AML-193 (cell line): ENCODE measurements around the gene ADAMTS17.
A peak's percentile ranks its signal among the peaks of the same experiment; 100 is the strongest.
"Not testable (repeated sequence)": the region's sequence is repeated elsewhere in the genome, so short reads cannot be mapped to it uniquely, and the experiment has no call there.

Experiments
- DNase-seq, 2 experiments: peaks; one replicate each; lab custom pipeline; 2025; lab: John Stamatoyannopoulos, UW

ADAMTS17 gene

DNA sequence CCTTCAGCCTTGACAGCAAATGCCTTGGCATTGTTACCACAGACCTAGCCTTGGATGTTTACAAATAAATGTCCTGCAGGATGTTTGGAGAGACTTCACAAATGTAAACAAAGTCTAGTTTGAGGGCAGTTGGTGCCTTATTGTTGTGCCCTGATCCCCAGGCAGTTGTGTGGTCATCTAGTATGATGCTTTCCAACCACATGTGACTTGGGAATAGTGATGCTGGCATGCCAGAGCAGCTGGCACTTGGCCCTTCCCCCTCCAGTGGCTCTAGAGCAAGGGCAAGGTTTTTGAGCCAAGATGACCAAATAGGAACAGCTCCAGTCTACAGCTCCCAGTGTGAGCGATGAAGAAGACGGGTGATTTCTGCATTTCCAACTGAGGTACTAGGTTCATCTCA, 258.2 kb downstream of the ADAMTS17 start:
- no peak for DNase-seq

DNA sequence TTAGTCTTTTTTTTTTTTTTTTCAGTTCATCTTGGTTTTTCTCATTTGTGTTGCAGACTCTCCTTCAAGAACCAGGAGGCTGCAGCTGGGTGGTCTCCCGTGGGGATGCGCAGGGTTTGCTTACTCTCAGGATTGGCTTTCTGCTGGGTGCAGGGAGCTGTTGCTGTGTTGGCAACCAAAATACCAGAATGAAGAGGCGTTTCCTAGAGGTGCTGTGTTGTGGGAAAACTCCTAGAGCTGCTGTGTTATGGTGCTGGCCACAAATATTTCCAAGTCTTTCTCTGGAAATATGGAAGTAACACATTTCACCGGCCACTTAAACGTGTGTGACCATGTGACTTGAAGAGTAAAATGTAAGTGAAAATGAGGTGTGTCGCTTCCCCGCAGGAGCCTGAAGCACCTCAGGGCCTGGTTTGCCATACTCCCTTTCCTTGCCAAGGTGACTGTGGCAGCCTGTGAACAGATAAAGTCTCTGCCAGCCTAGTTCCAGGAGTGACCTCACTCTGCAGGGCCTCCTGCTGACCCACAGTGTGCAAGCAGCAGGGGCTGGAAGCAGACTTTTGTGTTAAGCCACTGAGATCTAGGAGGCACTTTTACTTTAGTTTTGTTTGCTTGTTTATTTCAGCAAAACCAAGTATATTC, 258.9 kb downstream of the ADAMTS17 start:
- no peak for DNase-seq

DNA sequence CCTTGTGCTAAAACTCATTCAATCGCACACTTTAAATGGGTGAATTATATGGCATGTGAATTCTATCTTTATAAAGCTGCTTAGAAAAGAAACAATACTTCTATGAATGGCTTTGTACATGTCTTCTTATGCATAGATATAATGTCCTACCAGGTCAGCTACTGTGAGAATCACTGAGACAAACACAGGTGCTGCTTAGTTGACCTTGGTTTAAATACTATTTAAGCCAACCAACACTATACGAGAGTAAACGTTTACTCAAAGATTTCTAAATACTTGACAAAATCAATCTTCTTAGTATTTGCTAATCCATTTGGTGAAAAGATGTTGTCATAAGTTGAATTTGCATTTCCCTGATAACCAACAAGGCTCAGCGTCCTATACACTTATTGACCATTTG, 260.3 kb downstream of the ADAMTS17 start:
- DNase-seq = no peak

DNA sequence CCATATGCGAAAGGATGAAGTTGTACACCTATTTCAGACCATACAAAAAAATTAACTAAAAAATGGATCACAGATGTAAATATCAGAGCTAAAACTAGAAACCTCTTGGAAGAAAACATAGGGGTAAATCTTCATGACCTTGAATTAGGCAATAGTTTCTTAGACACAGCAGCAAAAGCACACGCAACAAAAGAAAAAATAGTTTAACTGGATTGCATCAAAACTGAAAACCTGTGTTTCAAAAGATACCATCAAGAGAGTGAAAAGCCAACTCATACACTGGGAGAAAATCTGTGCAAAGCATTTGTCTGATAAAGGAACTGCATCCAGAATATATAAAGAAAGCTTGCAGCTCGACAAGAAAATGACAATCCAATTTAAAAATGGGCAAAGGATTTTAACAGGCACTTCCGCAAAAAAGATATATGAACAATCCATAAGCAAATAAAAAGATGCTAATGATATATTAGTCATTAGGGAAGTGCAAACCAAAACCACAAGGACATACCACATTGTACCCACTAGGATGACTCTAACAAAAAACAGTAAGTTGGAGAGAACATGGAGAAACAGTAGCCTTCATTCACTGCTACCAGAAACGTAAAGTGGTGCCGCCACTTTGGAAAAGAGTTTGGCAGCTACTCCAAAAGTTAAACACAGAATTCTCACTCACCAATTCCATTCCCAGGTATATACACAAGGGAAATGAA, 263.1 kb downstream of the ADAMTS17 start:
- DNase-seq = peak; percentile 4 to 32

DNA sequence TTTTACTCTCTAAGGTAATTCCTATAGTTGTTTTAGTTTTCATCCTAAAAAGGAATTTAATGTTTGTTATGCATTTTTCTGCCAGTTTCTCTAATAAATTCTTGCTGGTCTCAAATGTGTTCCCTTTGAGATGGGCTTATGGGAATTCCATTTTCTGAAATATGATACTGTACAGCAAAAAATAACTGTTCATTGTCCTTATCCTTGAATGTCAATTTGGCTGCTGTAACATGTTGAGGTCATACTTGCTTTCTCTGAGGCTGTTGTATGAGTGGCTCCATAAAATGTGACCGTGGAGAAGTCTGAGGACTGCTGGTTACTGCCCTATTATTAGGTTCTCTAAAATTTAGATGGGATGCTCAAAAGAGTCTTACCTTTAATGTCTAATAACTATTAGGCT, 266.5 kb downstream of the ADAMTS17 start:
- no peak for DNase-seq

DNA sequence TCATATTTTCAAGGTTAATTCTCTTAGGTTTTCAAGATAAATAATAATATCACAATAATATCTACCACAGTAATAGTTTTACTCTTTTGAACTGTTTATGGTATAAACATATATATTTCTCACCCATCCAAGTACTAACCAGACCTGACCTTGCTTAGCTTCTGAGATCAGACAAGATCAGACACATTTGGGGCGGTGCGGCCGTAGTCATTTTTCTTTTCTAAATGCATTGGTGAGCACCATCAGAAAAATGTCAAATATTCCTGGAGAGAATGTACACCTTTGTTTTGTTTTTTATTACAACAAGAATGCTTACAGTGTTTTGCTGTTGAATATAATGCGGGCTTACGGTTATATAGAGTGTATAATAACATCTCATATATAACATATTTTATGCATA, 267.8 kb downstream of the ADAMTS17 start:
- DNase-seq = no peak

DNA sequence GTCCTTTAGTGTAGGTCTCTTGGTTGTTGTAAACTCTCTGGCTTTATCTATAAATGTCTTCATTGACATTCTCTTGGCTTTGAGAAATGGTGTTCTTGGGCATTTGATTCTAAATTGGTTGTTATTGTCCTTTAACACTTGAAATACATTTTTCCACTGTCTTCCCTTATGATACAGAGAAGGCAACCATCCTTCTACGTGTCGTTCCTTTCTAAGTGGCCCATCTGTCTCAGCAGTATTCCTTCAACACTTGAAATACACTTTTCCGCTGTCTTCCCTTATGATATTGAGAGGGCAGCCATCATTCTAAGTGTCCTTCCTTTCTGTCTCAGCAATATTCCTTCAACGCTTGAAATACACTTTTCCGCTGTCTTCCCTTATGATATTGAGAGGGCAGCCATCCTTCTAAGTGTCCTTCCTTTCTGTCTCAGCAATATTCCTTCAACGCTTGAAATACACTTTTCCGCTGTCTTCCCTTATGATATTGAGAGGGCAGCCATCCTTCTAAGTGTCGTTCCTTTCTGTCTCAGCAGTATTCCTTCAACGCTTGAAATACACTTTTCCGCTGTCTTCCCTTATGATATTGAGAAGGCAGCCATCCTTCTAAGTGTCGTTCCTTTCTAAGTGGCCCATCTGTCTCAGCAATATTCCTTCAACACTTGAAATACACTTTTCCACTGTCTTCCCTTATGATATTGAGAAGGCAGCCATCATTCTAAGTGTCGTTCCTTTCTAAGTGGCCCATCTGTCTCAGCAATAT, 275.1 kb downstream of the ADAMTS17 start:
- not testable (repeated sequence) for DNase-seq

DNA sequence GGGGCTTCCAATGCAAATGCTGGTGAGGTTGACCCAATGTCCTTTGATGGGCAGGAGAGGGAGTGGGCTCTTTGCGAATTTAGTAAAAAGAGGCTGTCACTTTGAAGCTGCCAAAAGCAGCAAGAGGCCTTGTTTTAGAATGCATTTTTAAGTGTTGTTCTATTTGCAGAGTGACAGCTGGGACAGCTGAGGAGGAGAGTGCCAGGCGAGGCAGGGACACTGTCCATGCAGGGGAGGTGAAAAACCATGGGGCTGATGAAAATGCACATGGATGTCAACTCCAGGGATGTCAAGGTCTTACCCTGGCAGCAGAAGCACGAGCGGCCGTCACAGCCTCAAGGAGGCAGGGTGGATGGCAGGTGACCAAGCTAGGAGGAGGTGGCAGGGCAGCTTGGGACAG, 279.8 kb downstream of the ADAMTS17 start:
- no peak for DNase-seq

DNA sequence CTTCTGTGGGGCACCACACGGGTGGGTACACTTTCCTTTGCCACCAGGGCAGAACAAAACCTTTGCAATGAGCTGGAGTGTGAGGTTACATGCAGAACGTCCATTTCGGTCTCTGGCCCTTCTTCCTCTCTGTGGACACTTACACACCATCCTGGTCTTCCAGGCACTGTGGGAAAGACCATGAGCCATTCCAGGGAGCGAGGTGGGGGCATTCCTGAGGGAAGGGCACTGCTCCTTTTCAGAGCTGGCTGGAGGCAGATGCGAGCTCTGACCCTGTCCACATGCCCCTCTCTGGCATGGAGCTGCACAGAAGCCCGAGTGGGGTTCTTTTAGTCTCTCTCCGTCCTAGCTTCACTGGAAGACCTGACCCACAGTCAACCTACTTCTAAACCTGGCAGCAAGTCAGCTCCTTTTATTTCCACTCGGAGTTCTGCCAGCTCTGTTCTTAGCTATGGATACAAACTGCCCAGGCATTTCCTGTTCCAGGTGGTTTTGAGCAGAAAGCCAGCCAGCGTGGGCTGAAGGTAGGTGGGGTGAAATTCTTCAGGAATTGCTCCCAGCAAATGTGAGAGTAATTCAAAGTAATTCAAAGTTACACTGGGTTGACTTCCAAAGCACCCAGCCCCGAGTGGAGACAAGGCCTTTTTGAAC, 281.4 kb downstream of the ADAMTS17 start:
- DNase-seq = no peak

DNA sequence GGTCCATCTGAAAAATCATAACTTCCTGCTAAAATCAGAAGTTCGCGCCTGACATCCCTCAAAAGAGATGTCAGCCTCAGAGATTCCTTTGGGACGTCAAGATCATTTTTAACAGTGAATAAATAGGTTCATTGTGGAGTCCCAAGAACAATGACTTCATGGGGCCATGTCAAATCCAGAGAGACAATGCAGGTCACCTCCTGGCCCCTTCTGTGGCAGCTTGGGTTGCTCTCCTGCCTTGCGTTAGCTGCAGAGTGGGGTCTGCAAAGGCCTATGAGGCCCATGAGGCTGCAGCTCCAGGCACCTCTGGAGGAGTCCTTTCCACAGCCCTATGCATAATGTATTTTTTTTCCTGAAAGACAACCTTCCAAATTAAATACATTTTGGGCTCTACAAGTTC, 282.3 kb downstream of the ADAMTS17 start:
- no peak for DNase-seq

DNA sequence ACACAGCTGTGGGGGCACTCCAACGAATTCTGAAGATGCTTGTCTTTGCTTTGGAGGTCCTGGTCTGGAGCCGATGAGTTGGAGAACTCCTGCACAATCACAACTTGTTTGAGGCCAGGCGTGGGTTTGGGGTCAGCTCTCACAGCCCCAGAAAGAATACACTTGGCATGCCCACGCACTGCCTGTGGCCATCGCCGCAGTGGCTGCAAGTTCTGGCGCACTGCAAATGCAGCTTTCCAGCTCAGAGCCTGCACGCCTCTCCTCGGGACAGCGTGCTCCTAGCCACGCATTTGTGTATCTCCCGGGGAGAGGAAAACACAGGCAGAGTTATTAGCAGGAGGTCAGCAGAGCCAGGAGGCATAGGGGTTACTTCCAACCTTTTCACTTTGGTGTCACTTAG, 282.7 kb downstream of the ADAMTS17 start:
- DNase-seq = no peak

DNA sequence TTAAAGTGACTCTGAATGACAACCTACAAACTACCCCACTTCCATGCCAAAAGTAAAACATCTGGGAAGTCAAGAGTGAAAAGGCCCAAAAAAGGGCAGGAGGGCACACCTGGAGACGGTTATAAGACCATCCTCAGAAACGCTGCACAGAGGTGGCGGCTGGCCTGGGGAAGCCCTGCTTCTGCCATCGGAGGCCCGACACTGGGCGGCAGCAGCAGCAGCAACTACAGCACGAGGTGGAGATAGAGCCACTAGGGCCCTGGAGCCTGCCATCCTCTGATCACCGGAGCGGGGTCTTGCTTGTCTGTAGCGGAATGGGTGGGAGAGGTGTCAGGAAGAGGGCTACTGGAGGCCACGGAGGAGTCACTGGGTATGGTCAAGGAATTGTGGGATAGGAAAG, 283.3 kb downstream of the ADAMTS17 start:
- DNase-seq = no peak

DNA sequence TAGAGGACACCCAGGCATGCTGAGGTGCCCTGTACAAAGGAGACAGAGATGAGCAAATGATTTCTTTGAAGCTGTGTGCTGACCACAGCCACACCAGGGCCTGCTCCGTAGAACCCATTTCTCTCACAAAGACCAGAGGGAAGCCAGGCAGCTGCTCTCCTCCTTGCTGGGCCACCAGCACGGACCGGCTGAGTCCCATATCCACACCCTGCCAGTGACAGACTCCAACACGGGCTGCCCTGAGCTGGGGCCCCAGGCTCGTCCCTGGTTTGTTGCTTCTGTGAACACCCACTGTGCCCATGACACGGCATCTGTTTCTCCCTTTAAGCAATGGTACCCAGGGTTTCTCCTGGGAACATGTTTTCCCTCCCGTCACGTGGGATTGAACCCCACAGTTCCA, 284.5 kb downstream of the ADAMTS17 start:
- DNase-seq = no peak

DNA sequence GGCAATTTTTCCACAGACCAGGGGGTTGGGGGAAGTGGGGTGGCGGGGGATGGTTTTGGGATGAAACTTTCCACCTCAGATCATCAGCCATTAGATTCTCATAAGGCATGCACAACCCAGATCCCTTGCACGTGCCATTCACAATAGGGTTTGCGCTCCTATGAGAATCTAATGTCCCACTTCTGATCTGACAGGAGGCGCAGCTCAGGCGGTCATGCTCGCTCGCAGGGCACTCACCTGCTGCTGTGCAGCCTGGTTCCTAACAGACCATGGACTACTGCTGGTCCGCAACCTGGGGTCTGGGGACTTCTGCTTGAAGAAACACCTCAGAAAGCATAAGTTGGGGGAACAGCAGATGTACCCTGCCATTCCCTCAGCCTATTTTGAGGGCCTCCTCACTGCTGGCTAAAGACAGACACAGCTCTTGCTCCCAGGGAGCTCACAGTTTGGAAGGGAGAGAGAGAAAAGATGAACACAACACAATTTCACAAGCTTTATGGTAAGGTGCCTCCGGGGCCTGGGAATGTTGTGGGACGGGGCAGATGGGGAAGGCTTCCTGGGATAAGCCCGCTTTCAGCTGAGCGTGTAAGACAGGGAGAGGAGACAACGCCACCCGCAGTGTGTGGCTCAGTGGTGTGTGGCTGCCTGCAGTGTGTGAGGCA, 285.2 kb downstream of the ADAMTS17 start:
- no peak for DNase-seq

DNA sequence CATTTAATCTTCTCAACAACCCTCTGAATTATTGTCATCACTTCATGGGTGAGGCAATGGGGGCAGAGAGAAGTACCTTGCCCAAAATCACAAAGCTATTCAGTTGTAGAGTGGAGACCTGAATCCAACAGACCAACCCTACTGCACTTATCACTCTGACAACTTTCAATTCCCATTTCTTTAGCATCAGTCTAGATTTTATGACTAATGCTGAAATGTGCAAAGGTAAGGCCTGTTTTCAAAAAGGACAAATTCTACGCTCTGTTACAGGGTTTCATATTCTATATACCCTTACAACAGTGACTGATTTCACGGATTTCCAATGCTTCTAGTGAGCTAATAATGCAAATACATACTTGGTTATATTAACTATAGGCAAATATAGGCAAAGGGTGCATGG, 286.0 kb downstream of the ADAMTS17 start:
- DNase-seq = no peak

DNA sequence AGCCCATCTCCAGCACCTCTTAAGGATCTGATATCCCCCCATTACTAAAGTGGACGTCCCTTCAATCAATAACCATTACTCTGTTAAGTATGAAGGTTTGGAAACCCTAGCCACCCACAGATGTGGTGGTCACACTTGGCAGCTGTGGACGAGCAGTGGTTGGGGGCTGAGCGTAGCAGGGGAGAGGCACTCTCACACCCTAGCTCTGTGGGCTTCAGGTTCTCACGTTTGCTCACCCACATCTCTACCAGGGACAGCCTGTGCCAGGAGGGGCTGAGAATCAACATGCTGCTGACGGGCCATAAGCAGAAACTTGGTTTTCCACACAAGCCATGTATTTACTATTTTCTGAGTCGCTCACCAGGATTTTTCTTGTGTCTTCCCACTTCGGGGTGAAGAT, 287.2 kb downstream of the ADAMTS17 start:
- no peak for DNase-seq

DNA sequence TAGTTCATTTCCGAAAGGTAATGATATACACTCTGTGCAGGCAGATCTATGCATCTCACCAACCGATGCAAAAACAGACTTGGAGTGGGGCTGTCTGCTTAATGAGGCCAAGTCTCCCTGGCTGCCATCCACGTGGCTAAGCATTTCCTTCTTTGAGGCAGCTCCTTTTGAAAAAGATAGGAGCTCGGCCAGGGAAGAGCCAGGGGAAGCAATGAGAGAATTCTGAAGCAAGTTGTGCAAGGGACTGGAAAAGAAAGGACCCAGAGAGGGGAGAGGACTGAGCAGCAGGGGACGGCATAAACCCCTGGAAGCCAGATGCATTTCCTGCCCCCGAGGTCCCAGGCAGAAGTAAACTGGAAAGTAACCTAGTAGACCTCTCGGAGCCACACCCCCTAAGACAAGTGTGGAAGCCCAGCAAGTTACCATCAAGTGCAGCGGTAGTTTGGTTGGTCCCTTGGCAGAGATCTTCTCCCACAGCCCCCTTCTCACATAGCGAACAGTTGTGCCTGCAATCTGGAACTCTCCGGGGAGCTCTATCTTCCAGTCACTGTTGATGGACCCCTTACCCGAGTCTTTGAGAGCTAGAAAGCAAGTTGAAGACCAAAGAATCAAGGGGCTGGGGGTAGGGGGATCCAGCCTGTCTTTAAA, 288.2 kb downstream of the ADAMTS17 start:
- no peak for DNase-seq

DNA sequence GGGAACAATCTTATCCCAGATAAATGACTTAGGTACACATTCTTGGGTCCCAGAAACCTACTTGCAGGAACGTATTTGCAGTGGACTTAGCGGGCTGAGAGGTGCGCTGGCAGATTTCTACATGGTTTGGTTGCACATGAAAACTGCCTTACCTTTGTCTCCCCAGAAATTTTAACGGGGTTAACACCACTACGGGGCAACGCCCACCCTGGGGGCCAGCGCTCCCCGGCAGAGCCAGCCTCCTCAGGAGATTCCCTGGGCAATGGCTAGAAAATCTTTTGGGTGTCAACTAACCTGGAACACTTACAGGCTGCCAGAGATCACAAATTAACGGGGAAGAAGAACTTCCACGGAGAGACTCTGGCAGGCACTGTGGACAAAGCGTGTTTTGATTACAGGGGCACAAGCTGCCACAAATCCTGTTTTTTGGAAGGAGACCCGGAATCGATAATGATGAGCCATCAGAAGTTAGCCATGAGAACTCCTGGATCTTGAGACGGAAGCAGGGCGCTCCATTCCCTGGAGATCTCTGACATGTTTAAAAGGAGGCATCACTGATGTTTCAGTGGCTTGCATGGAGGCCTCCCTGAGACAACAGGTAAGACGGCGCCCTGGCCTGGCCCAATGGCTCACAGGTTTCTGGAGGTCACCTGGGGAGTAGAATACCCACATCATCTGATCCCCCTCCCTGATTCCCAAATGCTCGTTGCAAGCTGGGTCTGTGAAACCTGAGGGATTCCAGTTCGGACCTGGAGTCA, 288.9 kb downstream of the ADAMTS17 start:
- DNase-seq = no peak

DNA sequence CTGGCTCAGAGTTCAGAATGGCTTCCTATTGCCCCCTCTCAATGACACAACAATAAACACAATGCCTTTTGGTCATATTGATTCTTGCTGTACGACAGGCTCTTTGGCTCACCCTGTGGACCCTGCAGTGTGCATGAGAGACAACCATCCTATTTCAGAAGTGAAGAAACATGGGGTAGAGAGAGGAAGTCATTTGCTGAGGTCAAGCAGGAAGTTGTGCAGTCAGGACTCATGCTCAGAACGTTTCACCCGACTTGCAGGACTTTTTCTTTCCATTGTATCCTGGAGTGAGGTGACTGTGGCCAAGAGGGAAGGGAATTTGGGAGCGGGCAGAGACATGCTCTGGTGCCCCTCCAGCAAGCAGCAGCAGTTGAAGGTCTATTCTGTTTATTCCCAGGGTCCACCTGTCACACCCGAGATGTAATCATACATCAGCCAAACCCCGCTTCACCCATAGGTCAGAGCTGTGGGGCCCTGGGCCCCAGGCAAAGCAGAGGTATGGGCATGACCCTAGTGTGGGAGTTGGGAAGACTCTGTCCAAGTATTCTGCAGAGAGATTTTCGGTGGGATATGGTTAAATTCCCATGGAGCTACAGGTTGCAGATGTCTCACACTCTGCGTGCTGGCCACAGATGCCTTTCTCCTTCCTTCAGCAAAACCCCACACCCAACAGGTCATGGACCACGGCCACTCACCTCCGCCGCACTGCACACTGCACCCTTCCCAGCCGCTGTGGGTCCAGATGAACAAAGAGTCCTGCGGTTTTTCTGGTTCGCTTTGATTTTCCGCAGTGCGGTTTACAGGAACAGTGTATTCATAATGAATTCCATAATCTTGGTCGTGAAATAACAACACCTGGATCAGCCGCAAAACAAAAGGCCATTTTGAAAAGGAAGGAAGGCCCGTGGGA, 290.6 kb downstream of the ADAMTS17 start:
- peak; percentile 4 to 17 for DNase-seq
